GM12874 (cell line): ENCODE data around the gene DNAH8.

ENCODE experiments used
- CTCF ChIP-seq: IDR thresholded peaks from 2 replicates; pipeline ENCODE4 v1.5.1; 2011; ENCODE audit warnings: low read depth, mild to moderate bottlenecking, control low read depth, low read length, moderate library complexity; ENCODE audit not compliant: insufficient read depth

The DNAH8 gene

GRCh38 chr6:38906582-38906981 is 191.5 kb downstream of the DNAH8 start:
- no peak for TF ChIP-seq CTCF

- no peak for TF ChIP-seq CTCF
Observed at GRCh38 chr6:38907264-38907663, 192.2 kb downstream of the DNAH8 start.

GRCh38 chr6:38909015-38909730 is 194.1 kb downstream of the DNAH8 start:
- no peak for TF ChIP-seq CTCF

GRCh38 chr6:38910207-38910606 is 195.1 kb downstream of the DNAH8 start:
- no peak for TF ChIP-seq CTCF

- TF ChIP-seq CTCF = no peak
Observed at GRCh38 chr6:38912378-38912777, 197.3 kb downstream of the DNAH8 start.

- TF ChIP-seq CTCF = no peak
Observed at GRCh38 chr6:38915205-38915925, 200.3 kb downstream of the DNAH8 start.

GRCh38 chr6:38924791-38925509 is 209.8 kb downstream of the DNAH8 start:
- TF ChIP-seq CTCF = no peak
